OCI-LY3 (cell line): ENCODE measurements around the gene TDRD1.

ENCODE experiments used
- H2AFZ ChIP-seq: fragments of 200-600, 300-600 bp; shearing (Covaris generic); 2 replicates; pipeline ENCODE4 v1.6.0; 2014; ENCODE audit warnings: antibody characterized with exemption, low read depth, low read length
- H3K27ac ChIP-seq: fragments of 200-600, 300-600 bp; sonication (generic); 2 replicates; pipeline ENCODE4 v1.5.1; 2014; ENCODE audit warnings: mild to moderate bottlenecking, low read length, moderate library complexity, mixed read lengths
- H3K27me3 ChIP-seq: fragments of 200-600, 300-600 bp; sonication (generic); 2 replicates; pipeline ENCODE4 v1.6.1; 2014; ENCODE audit warnings: low read depth, low read length, mixed read lengths
- H3K36me3 ChIP-seq: fragments of 200-600, 300-600 bp; sonication (generic); replicated peaks from 2 replicates; pipeline ENCODE3; 2014; ENCODE audit warnings: low read depth, low read length, mixed read lengths
- H3K4me1 ChIP-seq: fragments of 300-600, 200-600 bp; sonication (generic); 2 replicates; pipeline ENCODE4 v1.6.1; 2014; ENCODE audit warnings: low read length, mixed read lengths
- H3K4me2 ChIP-seq: fragments of 200-600, 300-600 bp; sonication (generic); 2 replicates; pipeline ENCODE4 v1.6.1; 2014; ENCODE audit warnings: low read length, mixed read lengths
- H3K4me3 ChIP-seq: fragments of 300-600, 200-600 bp; sonication (generic); 2 replicates; pipeline ENCODE4 v1.5.1; 2014; ENCODE audit warnings: antibody characterized with exemption, mild to moderate bottlenecking, low read length, moderate library complexity
- H3K79me2 ChIP-seq: fragments of 300-600, 200-600 bp; shearing (Covaris generic); 2 replicates; pipeline ENCODE4 v1.6.1; 2014; ENCODE audit warnings: mild to moderate bottlenecking, low read length, mixed read lengths
- H3K9ac ChIP-seq: fragments of 300-600, 200-600 bp; shearing (Covaris generic); 2 replicates; pipeline ENCODE4 v1.6.0; 2014; ENCODE audit warnings: mild to moderate bottlenecking, low read length, moderate library complexity
- H3K9me3 ChIP-seq: fragments of 200-600, 300-600 bp; shearing (Covaris generic); 2 replicates; pipeline ENCODE4 v1.6.1; 2014; ENCODE audit warnings: low read length, mixed read lengths; ENCODE audit not compliant: insufficient read depth
- H4K20me1 ChIP-seq: fragments of 200-600, 300-600 bp; sonication (generic); 2 replicates; pipeline ENCODE4 v1.6.1; 2016; ENCODE audit warnings: low read length, mixed read lengths; ENCODE audit not compliant: insufficient read depth
- CTCF ChIP-seq: fragments of 200-600, 300-600 bp; sonication (generic); IDR thresholded peaks from 2 replicates; pipeline ENCODE4 v1.5.1; 2014; ENCODE audit warnings: antibody characterized with exemption, low read length, low read depth
- EZH2phosphoT487 ChIP-seq: fragments of 200-600 bp; shearing (Covaris generic); IDR thresholded peaks from 2 replicates; pipeline ENCODE4 v1.6.1; 2018; ENCODE audit warnings: antibody characterized with exemption, mixed run types, low read depth

Gene TDRD1

DNA sequence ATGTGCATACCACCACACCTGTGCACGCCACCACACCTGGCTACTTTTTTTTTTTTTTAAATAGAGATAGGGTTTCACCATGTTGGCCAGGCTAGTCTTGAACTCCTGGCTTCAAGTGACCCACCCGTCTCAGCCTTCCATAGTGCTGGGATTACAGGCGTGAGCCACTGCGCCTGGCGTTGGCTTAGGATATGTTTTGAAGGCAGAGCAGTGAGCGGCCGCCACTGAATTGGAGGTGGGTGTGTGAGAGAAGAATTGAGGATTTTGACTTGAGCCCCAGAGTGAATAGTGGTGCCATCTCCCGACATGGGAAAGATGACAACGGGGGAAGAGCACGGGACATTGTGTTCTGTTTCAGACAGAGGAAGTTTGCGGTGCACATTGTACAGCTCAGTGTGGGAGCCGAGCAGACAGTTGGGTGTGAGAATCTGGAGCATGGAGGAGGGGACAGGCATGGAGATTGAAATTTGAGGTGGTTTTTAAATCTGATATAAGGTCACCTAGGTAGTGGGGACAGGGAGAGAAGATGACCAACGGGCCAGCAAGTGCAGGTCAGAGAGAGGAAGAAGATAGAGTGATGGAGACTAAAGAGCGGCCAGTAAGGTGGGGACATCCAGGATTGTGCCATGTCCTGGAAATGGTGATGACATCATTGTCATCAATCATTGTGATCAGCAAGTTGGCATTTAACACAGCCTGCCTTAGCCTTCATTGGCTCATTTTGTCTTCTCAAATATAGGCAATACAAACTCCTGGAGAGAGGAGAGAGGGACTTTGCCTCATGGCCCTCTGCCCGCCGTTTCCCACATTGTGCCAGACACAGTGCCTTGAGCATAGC is 95.7 kb downstream of the TDRD1 start:
- H3K36me3 ChIP-seq = no peaks in the 10 kb centered on the region
- H2AFZ ChIP-seq = no peak overlapping the region
- no peak overlapping the region for H3K9ac ChIP-seq
- no peak overlapping the region for H3K27ac ChIP-seq
- H3K4me2 ChIP-seq = no peak overlapping the region
- peaks cover 5% of the 10 kb centered on the region; the same call in 1 of the 2 replicates for H3K27me3 ChIP-seq
- no peaks in the 10 kb centered on the region for H3K79me2 ChIP-seq
- no peak overlapping the region for H3K4me3 ChIP-seq
- no peaks in the 10 kb centered on the region for H3K4me1 ChIP-seq
- H4K20me1 ChIP-seq = no peaks in the 10 kb centered on the region
- TF ChIP-seq EZH2phosphoT487 (no peak), CTCF (no peak)
- no peaks in the 10 kb centered on the region for H3K9me3 ChIP-seq

- Histone ChIP-seq H3K27ac (no peak overlapping the region), H3K4me2 (no peak overlapping the region), H3K27me3 (no peaks in the 10 kb centered on the region), H4K20me1 (no peaks in the 10 kb centered on the region), H2AFZ (no peak overlapping the region), H3K4me1 (no peaks in the 10 kb centered on the region), H3K9me3 (no peaks in the 10 kb centered on the region), H3K79me2 (no peaks in the 10 kb centered on the region), H3K4me3 (no peak overlapping the region), H3K36me3 (no peaks in the 10 kb centered on the region), H3K9ac (no peak overlapping the region)
- TF ChIP-seq EZH2phosphoT487 (no peak), CTCF (no peak)
Observed at GRCh38 chr10:114276066-114276465, 96.9 kb downstream of the TDRD1 start.

DNA sequence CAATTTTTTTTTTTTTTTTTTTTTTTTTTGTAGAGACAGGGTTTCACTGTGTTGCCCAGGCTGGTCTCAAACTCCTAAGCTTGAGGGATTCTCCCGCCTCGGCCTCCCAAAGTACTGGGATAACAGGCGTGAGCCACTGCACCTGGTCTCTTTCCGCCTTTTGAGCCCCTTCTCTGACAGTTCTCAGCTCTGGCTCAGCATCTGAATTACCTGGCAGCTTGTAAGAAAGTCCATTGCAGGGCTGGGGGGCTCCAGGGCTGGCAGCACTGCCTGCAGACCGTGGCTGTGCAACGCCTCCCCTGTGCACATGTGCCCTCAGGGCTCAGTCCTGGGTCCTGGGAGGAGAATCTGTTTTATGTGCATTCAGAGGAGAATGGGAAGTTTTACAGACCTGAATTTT is 97.5 kb downstream of the TDRD1 start:
- H3K27ac ChIP-seq = no peak overlapping the region
- H3K4me3 ChIP-seq = no peak overlapping the region
- H3K9ac ChIP-seq = no peak overlapping the region
- H3K79me2 ChIP-seq = no peaks in the 10 kb centered on the region
- H3K4me2 ChIP-seq = no peak overlapping the region
- no peaks in the 10 kb centered on the region for H3K9me3 ChIP-seq
- H3K36me3 ChIP-seq = no peaks in the 10 kb centered on the region
- H2AFZ ChIP-seq = no peak overlapping the region
- no peak for TF ChIP-seq EZH2phosphoT487
- TF ChIP-seq CTCF = no peak
- no peaks in the 10 kb centered on the region for H3K27me3 ChIP-seq
- H4K20me1 ChIP-seq = no peaks in the 10 kb centered on the region
- no peaks in the 10 kb centered on the region for H3K4me1 ChIP-seq

DNA sequence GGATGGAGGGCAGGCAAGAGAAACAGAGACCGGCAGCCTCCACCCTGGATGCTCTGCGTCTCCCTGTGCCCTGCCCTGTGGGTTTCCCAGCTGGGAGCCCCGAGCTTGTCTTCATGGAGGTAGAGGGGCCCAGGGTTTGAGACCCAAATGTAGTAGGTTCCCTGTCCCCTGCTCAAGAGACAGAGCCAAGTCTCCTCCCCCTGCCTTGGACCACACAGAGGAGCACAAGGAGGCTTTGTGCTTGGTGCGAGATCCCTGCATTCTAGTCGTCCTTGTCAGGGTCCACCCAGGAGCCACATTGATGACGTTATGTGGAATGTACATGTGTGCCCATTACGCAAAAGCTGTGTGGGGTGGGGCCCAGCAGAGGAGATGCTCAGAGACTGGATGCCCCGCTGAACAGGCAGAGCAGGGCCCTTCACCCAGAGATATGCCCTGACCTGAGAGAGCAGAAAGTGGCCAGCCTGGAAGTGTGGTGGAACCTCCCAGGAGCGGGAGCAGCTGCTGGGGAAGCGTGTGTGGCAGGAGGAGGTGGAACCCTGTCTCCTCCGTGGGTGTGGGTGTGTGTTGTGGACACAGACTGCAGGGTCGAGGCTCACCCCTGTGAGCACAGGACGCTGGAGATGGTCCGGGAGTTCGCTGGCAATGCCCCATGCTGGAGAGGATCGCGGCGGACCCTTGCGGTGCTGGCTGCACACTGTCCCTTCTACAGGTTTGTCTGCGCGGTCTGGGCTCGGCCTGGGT is 99.2 kb downstream of the TDRD1 start:
- H3K4me1 ChIP-seq = no peaks in the 10 kb centered on the region
- no peaks in the 10 kb centered on the region for H3K79me2 ChIP-seq
- no peak overlapping the region for H3K9ac ChIP-seq
- TF ChIP-seq EZH2phosphoT487 (no peak), CTCF (no peak)
- no peaks in the 10 kb centered on the region for H3K36me3 ChIP-seq
- no peak overlapping the region for H3K27ac ChIP-seq
- no peaks in the 10 kb centered on the region for H3K27me3 ChIP-seq
- no peaks in the 10 kb centered on the region for H4K20me1 ChIP-seq
- H3K9me3 ChIP-seq = no peaks in the 10 kb centered on the region
- no peak overlapping the region for H2AFZ ChIP-seq
- no peak overlapping the region for H3K4me3 ChIP-seq
- no peak overlapping the region for H3K4me2 ChIP-seq
